ENCODE data around the gene BMERB1. TPM values are rescaled to one million over a fixed set of nuclear protein-coding genes. Genes with fewer than 3 reads are reported as not detected.
"Not testable (repeated sequence)": the region's sequence is repeated elsewhere in the genome, so short reads cannot be mapped to it uniquely, and the experiment has no call there.

Gene BMERB1
- total RNA-seq, 1 donor from 2014 or later, result 26.4 TPM

- no peak overlapping the region for H3K4me3 Mint-ChIP-seq
- DNase-seq (ENCODE audit: extremely low spot score, unreplicated experiment), result no peak
- no peak overlapping the region for H3K27ac Mint-ChIP-seq
- H3K9me3 Mint-ChIP-seq, result no peaks in the 10 kb centered on the region
- H3K27me3 Mint-ChIP-seq, result no peaks in the 10 kb centered on the region
- H3K4me1 Mint-ChIP-seq (ENCODE audit: unreplicated experiment), result no peaks in the 10 kb centered on the region
- H3K36me3 Mint-ChIP-seq, result peaks cover 6% of the 10 kb centered on the region
- TF ChIP-seq, protein P1, sequence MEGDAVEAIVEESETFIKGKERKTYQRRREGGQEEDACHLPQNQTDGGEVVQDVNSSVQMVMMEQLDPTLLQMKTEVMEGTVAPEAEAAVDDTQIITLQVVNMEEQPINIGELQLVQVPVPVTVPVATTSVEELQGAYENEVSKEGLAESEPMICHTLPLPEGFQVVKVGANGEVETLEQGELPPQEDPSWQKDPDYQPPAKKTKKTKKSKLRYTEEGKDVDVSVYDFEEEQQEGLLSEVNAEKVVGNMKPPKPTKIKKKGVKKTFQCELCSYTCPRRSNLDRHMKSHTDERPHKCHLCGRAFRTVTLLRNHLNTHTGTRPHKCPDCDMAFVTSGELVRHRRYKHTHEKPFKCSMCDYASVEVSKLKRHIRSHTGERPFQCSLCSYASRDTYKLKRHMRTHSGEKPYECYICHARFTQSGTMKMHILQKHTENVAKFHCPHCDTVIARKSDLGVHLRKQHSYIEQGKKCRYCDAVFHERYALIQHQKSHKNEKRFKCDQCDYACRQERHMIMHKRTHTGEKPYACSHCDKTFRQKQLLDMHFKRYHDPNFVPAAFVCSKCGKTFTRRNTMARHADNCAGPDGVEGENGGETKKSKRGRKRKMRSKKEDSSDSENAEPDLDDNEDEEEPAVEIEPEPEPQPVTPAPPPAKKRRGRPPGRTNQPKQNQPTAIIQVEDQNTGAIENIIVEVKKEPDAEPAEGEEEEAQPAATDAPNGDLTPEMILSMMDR (conservative IDR thresholded peaks at IDR 0.05), result no peak
These were observed 110.0 kb downstream of the BMERB1 start for GRCh38 chr16:15544405-15544804.

- TF ChIP-seq, protein P1 (conservative IDR thresholded peaks at IDR 0.05), result no peak
- no peak for DNase-seq (ENCODE audit: extremely low spot score, unreplicated experiment)
- no peaks in the 10 kb centered on the region for H3K9me3 Mint-ChIP-seq
- H3K27me3 Mint-ChIP-seq, result peaks cover under 1% of the 10 kb centered on the region
- peaks cover under 1% of the 10 kb centered on the region for H3K4me1 Mint-ChIP-seq (ENCODE audit: unreplicated experiment)
- H3K4me3 Mint-ChIP-seq, result no peak overlapping the region
- no peak overlapping the region for H3K27ac Mint-ChIP-seq
- peaks cover 6% of the 10 kb centered on the region for H3K36me3 Mint-ChIP-seq
These were observed 111.2 kb downstream of the BMERB1 start for GRCh38 chr16:15545544-15545943.

DNA sequence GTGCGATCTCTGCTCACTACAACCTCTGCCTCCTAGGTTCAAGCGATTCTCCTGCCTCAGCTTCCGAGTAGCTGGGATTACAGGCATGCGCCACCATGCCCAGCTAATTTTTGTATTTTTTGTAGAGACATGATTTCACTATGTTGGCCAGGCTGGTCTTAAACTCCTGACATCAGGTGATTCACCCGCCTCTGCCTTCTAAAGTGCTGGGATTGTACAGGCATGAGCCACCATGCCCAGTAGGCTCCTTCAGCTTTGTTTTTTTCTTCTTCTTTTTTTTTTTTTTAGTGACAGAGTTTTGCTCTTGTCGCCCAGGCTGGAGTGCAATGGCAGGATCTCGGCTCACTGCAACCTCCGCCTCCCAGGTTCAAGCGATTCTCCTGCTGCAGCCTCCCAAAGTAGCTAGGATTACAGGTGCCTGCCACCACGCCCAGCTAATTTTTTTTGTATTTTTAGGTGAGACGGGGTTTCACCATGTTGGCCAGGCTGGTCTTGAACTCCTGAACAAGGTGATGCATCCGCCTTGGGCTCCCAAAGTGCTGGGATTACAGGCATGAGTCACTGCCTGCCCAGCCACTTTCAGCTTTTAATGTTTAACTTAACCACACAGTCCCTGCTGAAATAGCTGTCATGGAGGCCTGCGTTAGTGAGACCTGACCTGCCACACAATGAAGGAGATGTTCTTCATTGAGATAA lies 112.8 kb downstream of the BMERB1 start:
- not testable (repeated sequence) for H3K9me3 Mint-ChIP-seq; H3K4me1 Mint-ChIP-seq (ENCODE audit: unreplicated experiment); H3K4me3 Mint-ChIP-seq; DNase-seq (ENCODE audit: extremely low spot score, unreplicated experiment); H3K27me3 Mint-ChIP-seq; H3K27ac Mint-ChIP-seq; H3K36me3 Mint-ChIP-seq

DNA sequence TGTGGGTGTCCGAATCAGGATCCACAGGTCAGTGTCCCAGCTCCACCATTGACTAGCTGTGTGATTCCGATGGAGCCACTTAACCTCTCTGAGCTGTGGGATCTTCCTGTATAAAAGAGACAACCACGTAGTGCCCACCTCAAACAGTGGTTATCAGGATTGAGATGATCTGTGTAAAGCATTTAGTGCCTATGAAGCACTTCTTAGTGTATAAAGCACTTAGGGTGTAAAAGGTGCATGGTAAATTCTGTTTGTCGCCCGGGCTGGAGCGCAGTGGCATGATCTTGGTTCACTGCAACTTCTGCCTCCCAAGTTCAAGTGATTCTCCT lies 113.3 kb downstream of the BMERB1 start:
- H3K9me3 Mint-ChIP-seq, result no peaks in the 10 kb centered on the region
- H3K36me3 Mint-ChIP-seq, result peaks cover 3% of the 10 kb centered on the region
- peaks cover 8% of the 10 kb centered on the region for H3K4me1 Mint-ChIP-seq (ENCODE audit: unreplicated experiment)
- peaks cover 7% of the 10 kb centered on the region for H3K27me3 Mint-ChIP-seq
- no peak overlapping the region for H3K27ac Mint-ChIP-seq
- TF ChIP-seq, protein P1 (conservative IDR thresholded peaks at IDR 0.05), result no peak
- DNase-seq (ENCODE audit: extremely low spot score, unreplicated experiment), result no peak
- H3K4me3 Mint-ChIP-seq, result no peak overlapping the region

DNA sequence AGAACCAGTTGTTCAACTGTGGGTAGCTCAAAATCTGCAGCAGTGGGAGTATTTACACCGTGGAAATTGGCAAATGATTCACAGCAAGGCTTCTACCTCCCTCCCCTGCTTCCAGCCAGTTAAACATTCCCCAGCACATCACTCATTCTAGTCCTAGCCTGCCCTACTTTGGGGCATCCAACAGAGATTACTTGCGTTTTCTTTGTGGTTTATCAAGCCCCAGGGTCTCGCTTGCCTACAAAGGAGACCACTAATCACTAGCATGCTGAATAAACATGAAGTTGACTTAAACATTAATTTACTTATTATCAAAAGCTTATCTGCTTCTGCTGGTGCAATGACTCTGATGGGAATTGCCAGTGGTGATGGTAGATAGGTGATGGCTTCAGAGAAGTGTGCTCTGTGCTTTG lies 114.1 kb downstream of the BMERB1 start:
- TF ChIP-seq, protein P1 (conservative IDR thresholded peaks at IDR 0.05), result no peak
- H3K4me3 Mint-ChIP-seq, result peak overlapping the region; percentile 16
- no peaks in the 10 kb centered on the region for H3K9me3 Mint-ChIP-seq
- peaks cover 3% of the 10 kb centered on the region for H3K36me3 Mint-ChIP-seq
- H3K27ac Mint-ChIP-seq, result no peak overlapping the region
- H3K27me3 Mint-ChIP-seq, result peaks cover 7% of the 10 kb centered on the region
- DNase-seq (ENCODE audit: extremely low spot score, unreplicated experiment), result no peak
- peaks cover 8% of the 10 kb centered on the region for H3K4me1 Mint-ChIP-seq (ENCODE audit: unreplicated experiment)

GRCh38 chr16:15552507-15552906 lies 118.1 kb downstream of the BMERB1 start:
- Mint-ChIP-seq H3K4me1 (ENCODE audit: unreplicated experiment) (peaks cover 8% of the 10 kb centered on the region), H3K27ac (no peak overlapping the region), H3K27me3 (peaks cover 7% of the 10 kb centered on the region), H3K36me3 (no peaks in the 10 kb centered on the region), H3K9me3 (no peaks in the 10 kb centered on the region), H3K4me3 (no peak overlapping the region)
- DNase-seq (ENCODE audit: extremely low spot score, unreplicated experiment), result no peak
- TF ChIP-seq, protein P1 (conservative IDR thresholded peaks at IDR 0.05), result no peak
